Epidermal melanocyte (primary cell): Measurements from ENCODE around the gene HADH.
"Not testable (repeated sequence)": the region's sequence is repeated elsewhere in the genome, so short reads cannot be mapped to it uniquely, and the experiment has no call there.

Experiments
- DNase-seq: peaks from one replicate; pipeline ENCODE4 v3.0.0; 2011; ENCODE audit warnings: low spot score; ENCODE audit not compliant: insufficient read length

The HADH gene

GRCh38 chr4:107994894-107995293 is 5.2 kb downstream of the HADH start:
- DNase-seq: no peak

- DNase-seq: peak; percentile 52
Observed at GRCh38 chr4:107996949-107997788, 7.5 kb downstream of the HADH start.

- DNase-seq: no peak
Observed at GRCh38 chr4:107997794-107998193, 8.1 kb downstream of the HADH start.

GRCh38 chr4:107999932-108000539 is 10.3 kb downstream of the HADH start:
- no peak for DNase-seq

GRCh38 chr4:108001540-108002135 is 11.9 kb downstream of the HADH start:
- DNase-seq: no peak

- DNase-seq: no peak
Observed at GRCh38 chr4:108003982-108004515, 14.4 kb downstream of the HADH start.

GRCh38 chr4:108004646-108005045 is 15.0 kb downstream of the HADH start:
- no peak for DNase-seq

- DNase-seq: no peak
Observed at GRCh38 chr4:108005807-108006206, 16.1 kb downstream of the HADH start.

GRCh38 chr4:108006361-108006760 is 16.7 kb downstream of the HADH start:
- no peak for DNase-seq

- DNase-seq: no peak
Observed at GRCh38 chr4:108007984-108008383, 18.3 kb downstream of the HADH start.

- DNase-seq: no peak
Observed at GRCh38 chr4:108008721-108009120, 19.0 kb downstream of the HADH start.

- no peak for DNase-seq
Observed at GRCh38 chr4:108010167-108010566, 20.5 kb downstream of the HADH start.

- not testable (repeated sequence) for DNase-seq
Observed at GRCh38 chr4:108012382-108012781, 22.7 kb downstream of the HADH start.

- no peak for DNase-seq
Observed at GRCh38 chr4:108013327-108013726, 23.6 kb downstream of the HADH start.

GRCh38 chr4:108013955-108014354 is 24.3 kb downstream of the HADH start:
- DNase-seq: no peak

- peak; percentile 81 for DNase-seq
Observed at GRCh38 chr4:108018040-108018883, 28.6 kb downstream of the HADH start.

- no peak for DNase-seq
Observed at GRCh38 chr4:108018884-108019187, 29.1 kb downstream of the HADH start.

- DNase-seq: no peak
Observed at GRCh38 chr4:108024085-108024877, 34.6 kb downstream of the HADH start.

GRCh38 chr4:108024878-108025165 is 35.1 kb downstream of the HADH start:
- no peak for DNase-seq

GRCh38 chr4:108029016-108029720 is 39.5 kb downstream of the HADH start:
- DNase-seq: no peak
